HG02852 (cell line): Measurements from ENCODE around the gene OR52E5.

ENCODE experiments used
- ATAC-seq: cut with Tn5 transposase; IDR thresholded peaks from one replicate; pipeline ENCODE4 v1.9.1; 2021; ENCODE audit warnings: mild to moderate bottlenecking, moderate library complexity; ENCODE audit not compliant: unreplicated experiment

Gene OR52E5

GRCh38 chr11:5892908-5893307, at the start of gene OR52E5:
Gene OR52E5 (plus strand): TSS chr11:5893208. CDS start chr11:5900777, 7,569 bp downstream.
- no peak for ATAC-seq

GRCh38 chr11:5846701-5847100, 46.3 kb upstream of the OR52E5 start:
- no peak for ATAC-seq

GRCh38 chr11:5847711-5848110, 45.3 kb upstream of the OR52E5 start:
- no peak for ATAC-seq

- no peak for ATAC-seq
These were observed 42.0 kb upstream of the OR52E5 start for GRCh38 chr11:5851002-5851401.

- no peak for ATAC-seq
These were observed 35.4 kb upstream of the OR52E5 start, which contains the start of gene OR52E8 for GRCh38 chr11:5857590-5857989. Gene OR52E8 (minus strand): TSS chr11:5857690. CDS start chr11:5857690, 0 bp downstream.

- no peak for ATAC-seq
These were observed 27.2 kb upstream of the OR52E5 start for GRCh38 chr11:5865826-5866225.

GRCh38 chr11:5878564-5878963, 14.4 kb upstream of the OR52E5 start:
- no peak for ATAC-seq

GRCh38 chr11:5880329-5880728, 12.7 kb upstream of the OR52E5 start, which contains the start of gene OR52E4:
Gene OR52E4 (plus strand): TSS chr11:5880629. CDS start chr11:5884293, 3,664 bp downstream.
- no peak for ATAC-seq

GRCh38 chr11:5881756-5882155, 11.3 kb upstream of the OR52E5 start:
- no peak for ATAC-seq

- ATAC-seq: no peak
These were observed 5.8 kb upstream of the OR52E5 start for GRCh38 chr11:5887172-5887571.

GRCh38 chr11:5887661-5888060, 5.3 kb upstream of the OR52E5 start:
- no peak for ATAC-seq

- no peak for ATAC-seq
These were observed 1.7 kb upstream of the OR52E5 start for GRCh38 chr11:5891216-5891800.

GRCh38 chr11:5899534-5899933, 6.5 kb downstream of the OR52E5 start:
- ATAC-seq: no peak

- ATAC-seq: no peak
These were observed 17.5 kb downstream of the OR52E5 start for GRCh38 chr11:5910540-5910939.

- peak; percentile 90 for ATAC-seq
These were observed 29.9 kb downstream of the OR52E5 start for GRCh38 chr11:5922749-5923426.

GRCh38 chr11:5923427-5923776, 30.4 kb downstream of the OR52E5 start:
- peak; percentile 24 for ATAC-seq

GRCh38 chr11:5923794-5924193, 30.8 kb downstream of the OR52E5 start:
- peak; percentile 24 for ATAC-seq

- ATAC-seq: no peak
These were observed 35.3 kb downstream of the OR52E5 start for GRCh38 chr11:5928271-5928670.

- no peak for ATAC-seq
These were observed 35.8 kb downstream of the OR52E5 start for GRCh38 chr11:5928811-5929210.

GRCh38 chr11:5929571-5930368, 36.8 kb downstream of the OR52E5 start:
- ATAC-seq: no peak

- no peak for ATAC-seq
These were observed 37.6 kb downstream of the OR52E5 start for GRCh38 chr11:5930614-5931013.

GRCh38 chr11:5931061-5931460, 38.1 kb downstream of the OR52E5 start:
- ATAC-seq: no peak
